A549 (cell line): ENCODE results near the gene ZFC3H1. TPM values are rescaled to one million over a fixed set of nuclear protein-coding genes. Genes with fewer than 3 reads are reported as not detected.

Experiments
- ATAC-seq, 2 experiments: fragments of 200-7000 bp in 1 of 2; fragments of >200 bp in 1 of 2; cut with Nextera tagmentation in 1 of 2; cut with Tn5 transposase in 1 of 2; 3 replicates each; pipeline versions ENCODE4 v1.8.0 to v1.9.1; 2018 to 2020; ENCODE audit warnings: mild to moderate bottlenecking in 1 of 2, moderate library complexity in 1 of 2
- CTCF ChIA-PET: fragments of 300-600 bp; sonication (Branson Sonifier 250); formaldehyde crosslinking; extraction: SDS; loops from one replicate; lab custom pipeline; 2021; ENCODE audit warnings: antibody characterized with exemption, inconsistent platforms; lab: Yijun Ruan, JAX
- POLR2A ChIA-PET: fragments of 350-600 bp; formaldehyde crosslinking; extraction: SDS; loops from one replicate; lab custom pipeline; 2021; ENCODE audit warnings: antibody characterized with exemption, inconsistent platforms; lab: Yijun Ruan, JAX
- DNase-seq, 2 experiments: peaks; one replicate each; pipeline versions ENCODE4 v3.0.0 to v3.0.0-alpha.2; 2011 to 2016; ENCODE audit warnings: low read depth in 1 of 2, low spot score in 1 of 2
- FAIRE-seq: peaks from 2 replicates; lab custom pipeline; 2011; peaks lifted over from hg19 to GRCh38; lab: Jason Lieb, UNC
- H3K27ac ChIP-seq, 2 experiments: fragments of >200 bp; sonication (Bioruptor Twin); formaldehyde crosslinking; 3 replicates each; pipeline ENCODE4 v1.5.1; 2016 to 2017
- H3K4me1 ChIP-seq: fragments of >200 bp; sonication (Bioruptor Twin); formaldehyde crosslinking; 3 replicates; pipeline ENCODE4 v1.6.1; 2016
- H3K4me2 ChIP-seq: fragments of >200 bp; sonication (Bioruptor Twin); formaldehyde crosslinking; 3 replicates; pipeline ENCODE4 v1.6.1; 2016
- H3K4me3 ChIP-seq: fragments of >200 bp; sonication (Bioruptor Twin); formaldehyde crosslinking; 3 replicates; pipeline ENCODE4 v1.5.1; 2016
- H3K9me3 ChIP-seq: fragments of >200 bp; sonication (Bioruptor Twin); formaldehyde crosslinking; 3 replicates; pipeline ENCODE4 v1.6.1; 2016
- CEBPB ChIP-seq, 2 experiments: fragments of >200 bp in 1 of 2; sonication (Bioruptor Twin) in 1 of 2; formaldehyde crosslinking in 1 of 2; IDR thresholded peaks; 2 replicates each; pipeline ENCODE4 v1.6.1; 2012 to 2016
- EHMT2 ChIP-seq: fragments of 200-600 bp; sonication (generic); IDR thresholded peaks from 2 replicates; pipeline ENCODE4 v1.6.1; 2016; ENCODE audit warnings: antibody characterized with exemption, low read depth, mild to moderate bottlenecking, moderate library complexity
- EP300 ChIP-seq, 2 experiments: fragments of >200 bp; sonication (Bioruptor Twin); formaldehyde crosslinking; IDR thresholded peaks; 2 replicates in 1 of 2; 3 replicates in 1 of 2; pipeline ENCODE4 v1.6.1; 2016 to 2017
- GATA3 ChIP-seq: IDR thresholded peaks from 2 replicates; pipeline ENCODE4 v1.6.1; 2012; ENCODE audit warnings: borderline replicate concordance
- HDAC2 ChIP-seq: fragments of 200-600 bp; sonication (generic); IDR thresholded peaks from 2 replicates; pipeline ENCODE4 v1.6.1; 2016
- HEYL ChIP-seq: fragments of 250-450 bp; sonication (Bioruptor Pico); IDR thresholded peaks from 2 replicates; pipeline ENCODE4 v1.8.0; 2021; ENCODE audit warnings: mild to moderate bottlenecking, moderate library complexity
- HOXB5 ChIP-seq: fragments of 250-450 bp; sonication (Bioruptor Pico); IDR thresholded peaks from 2 replicates; pipeline ENCODE4 v1.5.0; 2020; ENCODE audit warnings: mild to moderate bottlenecking, moderate library complexity
- JUN ChIP-seq, 2 experiments: fragments of >200 bp; sonication (Bioruptor Twin); formaldehyde crosslinking; IDR thresholded peaks; 2 replicates in 1 of 2; 3 replicates in 1 of 2; pipeline ENCODE4 v1.6.1; 2016 to 2017
- JUNB ChIP-seq: fragments of >200 bp; sonication (Bioruptor Twin); formaldehyde crosslinking; IDR thresholded peaks from 2 replicates; pipeline ENCODE4 v1.6.1; 2016
- KDM1A ChIP-seq: fragments of 200-600 bp; sonication (generic); IDR thresholded peaks from 2 replicates; pipeline ENCODE4 v1.6.1; 2016; ENCODE audit warnings: low read depth, mild to moderate bottlenecking
- KDM5A ChIP-seq: fragments of 200-600 bp; sonication (generic); IDR thresholded peaks from 2 replicates; pipeline ENCODE4 v1.6.1; 2016; ENCODE audit warnings: antibody characterized with exemption, mild to moderate bottlenecking
- MAFK ChIP-seq: fragments of 450-650 bp; IDR thresholded peaks from 2 replicates; pipeline ENCODE4 v1.6.1; 2014; ENCODE audit not compliant: partially characterized antibody
- MYC ChIP-seq: IDR thresholded peaks from 2 replicates; pipeline ENCODE4 v1.6.1; 2012; ENCODE audit warnings: mild to moderate bottlenecking, inconsistent platforms, low read length, improper control_type of control experiment, borderline replicate concordance
- NFE2L2 ChIP-seq: fragments of 150-350 bp; conservative IDR thresholded peaks from 2 replicates; pipeline ENCODE4 v1.6.1; 2014; ENCODE audit warnings: low read length
- POLR2AphosphoS2 ChIP-seq: conservative IDR thresholded peaks from 2 replicates; pipeline ENCODE4 v1.6.1; 2012; ENCODE audit warnings: low read length, improper control_type of control experiment, inconsistent platforms
- RFX5 ChIP-seq: fragments of 450-650 bp; IDR thresholded peaks from 2 replicates; pipeline ENCODE4 v1.7.1; 2014; ENCODE audit warnings: antibody characterized with exemption, mild to moderate bottlenecking, moderate library complexity
- SREBF2 ChIP-seq: fragments of 450-650 bp; IDR thresholded peaks from 2 replicates; pipeline ENCODE4 v1.6.1; 2014; ENCODE audit warnings: mild to moderate bottlenecking, moderate library complexity
- TP53 ChIP-seq: fragments of 250-450 bp; sonication (Bioruptor Pico); IDR thresholded peaks from 2 replicates; pipeline ENCODE4 v1.5.0; 2021; ENCODE audit warnings: mild to moderate bottlenecking, moderate library complexity
- ZC3H11A ChIP-seq: fragments of 450-650 bp; IDR thresholded peaks from 2 replicates; pipeline ENCODE4 v1.6.1; 2014; ENCODE audit warnings: antibody characterized with exemption, mild to moderate bottlenecking
- ZSCAN20 ChIP-seq: fragments of 250-450 bp; sonication (Bioruptor Pico); IDR thresholded peaks from 2 replicates; pipeline ENCODE4 v1.8.0; 2022; ENCODE audit warnings: mild to moderate bottlenecking, moderate library complexity
- WGBS: methylation state at CpG from one replicate; pipeline ENCODE4 v1.1.6; 2017; ENCODE audit errors: missing lambda C conversion rate; 5-methylcytosine and 5-hydroxymethylcytosine counted together
- polyA plus RNA-seq, 4 experiments: library from polyadenylated mRNA; depleted of rRNA in 3 of 4; stranded (reverse); fragments of >200 nt; fragmentation: RNase III in 1 of 4; extraction: RNeasy Plus Mini Kit Qiagen cat#74134 plus additional on column Dnase treatment in 1 of 4; gene quantifications; 2 replicates in 3 of 4; 3 replicates in 1 of 4; pipeline ENCODE4 v1.2.3, GENCODE V29; 2011 to 2017
- TF ChIP-seq, protein P1 (sequence below): fragments of 150-350 bp; IDR thresholded peaks from 2 replicates; pipeline ENCODE4 v1.6.1; 2014; ENCODE audit warnings: low read depth, mild to moderate bottlenecking, low read length
- TF ChIP-seq, protein P2 (sequence below): fragments of 250-450 bp; sonication (Bioruptor Pico); IDR thresholded peaks from 2 replicates; pipeline ENCODE4 v1.5.0; 2020; ENCODE audit warnings: low read depth, mild to moderate bottlenecking, moderate library complexity
- TF ChIP-seq, protein P3 (sequence below): fragments of 200-600 bp; sonication (generic); IDR thresholded peaks from 2 replicates; pipeline ENCODE4 v1.6.1; 2016; ENCODE audit warnings: antibody characterized with exemption, mild to moderate bottlenecking, moderate library complexity
- TF ChIP-seq, protein P4 (sequence below): fragments of >200 bp; sonication (Bioruptor Twin); formaldehyde crosslinking; IDR thresholded peaks from 2 replicates; pipeline ENCODE4 v1.6.1; 2016

Gene ZFC3H1
- polyA plus RNA-seq, 2 of the 4 experiments (the other 2 are of a cell fraction), result 18.9 to 58.3 TPM

DNA sequence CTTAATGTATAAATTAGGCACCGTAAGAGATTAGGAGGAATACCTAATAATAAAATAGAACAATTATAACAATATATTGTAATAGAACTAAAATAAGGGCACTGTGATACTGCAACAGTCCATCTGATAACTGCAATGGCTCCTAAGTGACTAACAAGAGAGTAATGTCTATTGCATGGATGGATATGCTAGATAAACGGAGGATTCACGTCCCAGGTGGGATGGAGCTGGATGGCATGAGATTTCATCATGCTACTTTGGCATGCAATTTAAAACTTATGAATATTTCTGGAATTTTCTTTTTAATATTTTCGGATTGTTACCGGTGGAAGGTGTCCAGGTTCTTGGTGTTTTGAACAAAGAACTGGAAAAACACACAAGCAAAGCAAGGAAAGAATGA, 20.0 kb upstream of the ZFC3H1 start:
- no peaks in the 10 kb centered on the region for H3K9me3 ChIP-seq
- ATAC-seq (no peak), DNase-seq (peak in 1 of 2 experiments; percentile 18), FAIRE-seq (no peak)
- peaks cover 29% of the 10 kb centered on the region; the same call in 2 of the 3 replicates for H3K4me1 ChIP-seq
- 65% methylated on average over 5 of the region's 5 CpGs for WGBS
- ChIA-PET CTCF (interaction anchor here (1.0 to 6.0 kb wide), 3 partner anchors 13 to 65 kb away, joined by 4 to 93 read pairs (median 24); no protein-coding TSS in a partner anchor), POLR2A (interaction anchor here (0.6 to 4.4 kb wide), 2 partner anchors 20 to 71 kb away, joined by 3 to 87 read pairs; partner anchors contain the start of genes RAB21, THAP2 and ZFC3H1)
- H3K4me2 ChIP-seq, result no peak overlapping the region; the same call in 2 of the 3 replicates
- H3K4me3 ChIP-seq, result no peak overlapping the region
- TF ChIP-seq POLR2AphosphoS2 (no peak), HDAC2 (no peak), HOXB5 (CRISPR knock-in tag) (no peak), SREBF2 (no peak), ZC3H11A (no peak), MAFK (no peak), KDM1A (no peak), JUNB (no peak), RFX5 (no peak), GATA3 (no peak), ZSCAN20 (CRISPR knock-in tag) (no peak), JUN (IDR thresholded peaks at IDR 0.05) (no peak), KDM5A (no peak), NFE2L2 (no peak)
- TF ChIP-seq, protein P1, sequence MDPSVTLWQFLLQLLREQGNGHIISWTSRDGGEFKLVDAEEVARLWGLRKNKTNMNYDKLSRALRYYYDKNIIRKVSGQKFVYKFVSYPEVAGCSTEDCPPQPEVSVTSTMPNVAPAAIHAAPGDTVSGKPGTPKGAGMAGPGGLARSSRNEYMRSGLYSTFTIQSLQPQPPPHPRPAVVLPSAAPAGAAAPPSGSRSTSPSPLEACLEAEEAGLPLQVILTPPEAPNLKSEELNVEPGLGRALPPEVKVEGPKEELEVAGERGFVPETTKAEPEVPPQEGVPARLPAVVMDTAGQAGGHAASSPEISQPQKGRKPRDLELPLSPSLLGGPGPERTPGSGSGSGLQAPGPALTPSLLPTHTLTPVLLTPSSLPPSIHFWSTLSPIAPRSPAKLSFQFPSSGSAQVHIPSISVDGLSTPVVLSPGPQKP, result no peak
- TF ChIP-seq, protein P2, sequence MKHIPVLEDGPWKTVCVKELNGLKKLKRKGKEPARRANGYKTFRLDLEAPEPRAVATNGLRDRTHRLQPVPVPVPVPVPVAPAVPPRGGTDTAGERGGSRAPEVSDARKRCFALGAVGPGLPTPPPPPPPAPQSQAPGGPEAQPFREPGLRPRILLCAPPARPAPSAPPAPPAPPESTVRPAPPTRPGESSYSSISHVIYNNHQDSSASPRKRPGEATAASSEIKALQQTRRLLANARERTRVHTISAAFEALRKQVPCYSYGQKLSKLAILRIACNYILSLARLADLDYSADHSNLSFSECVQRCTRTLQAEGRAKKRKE (CRISPR knock-in tag), result no peak
- peak overlapping the region in 1 of 2 experiments; percentile 3; a peak in 1 of 6 replicates for H3K27ac ChIP-seq

DNA sequence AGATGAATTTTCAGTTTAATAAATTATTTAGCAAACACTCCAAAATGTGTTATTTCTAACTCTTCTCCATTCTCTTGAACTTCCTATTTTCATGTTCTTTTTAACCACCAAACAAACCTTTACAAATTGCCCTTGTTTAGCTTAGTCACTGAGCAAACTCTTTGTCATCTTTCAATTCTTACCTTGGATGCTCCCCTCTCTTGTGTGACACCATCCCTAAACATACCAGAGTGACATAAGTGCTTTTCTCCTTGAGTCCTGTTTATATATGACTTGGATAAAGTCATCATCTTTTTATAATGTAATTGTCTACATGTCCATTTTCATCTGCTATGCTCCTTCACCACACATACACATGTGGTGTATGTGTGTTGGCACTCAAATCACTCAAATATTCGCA, 18.8 kb upstream of the ZFC3H1 start:
- no peaks in the 10 kb centered on the region for H3K9me3 ChIP-seq
- ChIA-PET CTCF (interaction anchor here (0.7 kb wide), 1 partner anchor 17 kb away, joined by 3 read pairs; no protein-coding TSS in a partner anchor), POLR2A (no interaction called here)
- TF ChIP-seq TP53 (CRISPR knock-in tag), result no peak
- H3K4me3 ChIP-seq, result no peak overlapping the region
- FAIRE-seq (no peak), ATAC-seq (no peak), DNase-seq (peak; percentile 10 to 44)
- 84% methylated on average over 1 of the region's 1 CpG for WGBS
- peaks cover 20% of the 10 kb centered on the region; the same call in 2 of the 3 replicates for H3K4me1 ChIP-seq
- H3K27ac ChIP-seq, result no peak overlapping the region
- no peak overlapping the region for H3K4me2 ChIP-seq

DNA sequence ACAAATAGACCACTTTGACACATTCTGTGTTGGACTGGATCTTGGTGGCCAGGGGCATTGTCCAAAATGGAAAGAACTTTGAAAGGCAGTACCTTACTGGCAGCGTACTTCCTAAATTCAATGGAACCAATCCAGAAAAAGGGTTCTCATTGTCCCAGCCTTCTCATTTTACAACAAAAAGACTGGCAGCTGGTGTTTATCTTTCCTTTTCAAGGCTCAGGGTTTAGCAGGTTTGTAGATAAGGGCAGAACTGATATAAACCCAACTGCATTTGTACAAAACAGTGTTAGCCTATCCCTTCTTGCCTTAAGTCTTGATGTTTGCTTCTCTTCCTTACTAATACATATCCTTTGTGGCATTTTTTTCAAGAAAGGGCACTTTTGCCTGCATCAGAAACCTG, 8.2 kb upstream of the ZFC3H1 start:
- Histone ChIP-seq H3K4me3 (no peak overlapping the region), H3K9me3 (no peaks in the 10 kb centered on the region), H3K4me2 (no peak overlapping the region), H3K4me1 (no peaks in the 10 kb centered on the region), H3K27ac (no peak overlapping the region)
- no peak for TF ChIP-seq HEYL (CRISPR knock-in tag)
- TF ChIP-seq MAFK, result no peak
- TF ChIP-seq, protein P3, sequence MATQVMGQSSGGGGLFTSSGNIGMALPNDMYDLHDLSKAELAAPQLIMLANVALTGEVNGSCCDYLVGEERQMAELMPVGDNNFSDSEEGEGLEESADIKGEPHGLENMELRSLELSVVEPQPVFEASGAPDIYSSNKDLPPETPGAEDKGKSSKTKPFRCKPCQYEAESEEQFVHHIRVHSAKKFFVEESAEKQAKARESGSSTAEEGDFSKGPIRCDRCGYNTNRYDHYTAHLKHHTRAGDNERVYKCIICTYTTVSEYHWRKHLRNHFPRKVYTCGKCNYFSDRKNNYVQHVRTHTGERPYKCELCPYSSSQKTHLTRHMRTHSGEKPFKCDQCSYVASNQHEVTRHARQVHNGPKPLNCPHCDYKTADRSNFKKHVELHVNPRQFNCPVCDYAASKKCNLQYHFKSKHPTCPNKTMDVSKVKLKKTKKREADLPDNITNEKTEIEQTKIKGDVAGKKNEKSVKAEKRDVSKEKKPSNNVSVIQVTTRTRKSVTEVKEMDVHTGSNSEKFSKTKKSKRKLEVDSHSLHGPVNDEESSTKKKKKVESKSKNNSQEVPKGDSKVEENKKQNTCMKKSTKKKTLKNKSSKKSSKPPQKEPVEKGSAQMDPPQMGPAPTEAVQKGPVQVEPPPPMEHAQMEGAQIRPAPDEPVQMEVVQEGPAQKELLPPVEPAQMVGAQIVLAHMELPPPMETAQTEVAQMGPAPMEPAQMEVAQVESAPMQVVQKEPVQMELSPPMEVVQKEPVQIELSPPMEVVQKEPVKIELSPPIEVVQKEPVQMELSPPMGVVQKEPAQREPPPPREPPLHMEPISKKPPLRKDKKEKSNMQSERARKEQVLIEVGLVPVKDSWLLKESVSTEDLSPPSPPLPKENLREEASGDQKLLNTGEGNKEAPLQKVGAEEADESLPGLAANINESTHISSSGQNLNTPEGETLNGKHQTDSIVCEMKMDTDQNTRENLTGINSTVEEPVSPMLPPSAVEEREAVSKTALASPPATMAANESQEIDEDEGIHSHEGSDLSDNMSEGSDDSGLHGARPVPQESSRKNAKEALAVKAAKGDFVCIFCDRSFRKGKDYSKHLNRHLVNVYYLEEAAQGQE, result no peak
- TF ChIP-seq, protein P4, sequence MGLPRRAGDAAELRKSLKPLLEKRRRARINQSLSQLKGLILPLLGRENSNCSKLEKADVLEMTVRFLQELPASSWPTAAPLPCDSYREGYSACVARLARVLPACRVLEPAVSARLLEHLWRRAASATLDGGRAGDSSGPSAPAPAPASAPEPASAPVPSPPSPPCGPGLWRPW, result no peak
- TF ChIP-seq EHMT2, result no peak
- TF ChIP-seq ZC3H11A, result no peak
- TF ChIP-seq RFX5, result no peak
- no peak for TF ChIP-seq CEBPB (IDR thresholded peaks at IDR 0.05)
- no peak for TF ChIP-seq MYC
- no peak for TF ChIP-seq EP300 (IDR thresholded peaks at IDR 0.05)
- TF ChIP-seq POLR2AphosphoS2, result no peak
- ATAC-seq (no peak), FAIRE-seq (no peak), DNase-seq (no peak)
- ChIA-PET CTCF (interaction anchor here (0.9 to 4.5 kb wide), 3 partner anchors 14 to 75 kb away, joined by 3 to 24 read pairs (median 3); partner anchors contain the start of gene TMEM19), POLR2A (interaction anchor here (0.9 kb wide), 1 partner anchor 14 kb away, joined by 4 read pairs; the partner anchor contains the start of gene TMEM19)
- WGBS, result 97% methylated on average over 1 of the region's 1 CpG
